ENCODE measurements around the gene CNOT6.

The CNOT6 gene

DNA sequence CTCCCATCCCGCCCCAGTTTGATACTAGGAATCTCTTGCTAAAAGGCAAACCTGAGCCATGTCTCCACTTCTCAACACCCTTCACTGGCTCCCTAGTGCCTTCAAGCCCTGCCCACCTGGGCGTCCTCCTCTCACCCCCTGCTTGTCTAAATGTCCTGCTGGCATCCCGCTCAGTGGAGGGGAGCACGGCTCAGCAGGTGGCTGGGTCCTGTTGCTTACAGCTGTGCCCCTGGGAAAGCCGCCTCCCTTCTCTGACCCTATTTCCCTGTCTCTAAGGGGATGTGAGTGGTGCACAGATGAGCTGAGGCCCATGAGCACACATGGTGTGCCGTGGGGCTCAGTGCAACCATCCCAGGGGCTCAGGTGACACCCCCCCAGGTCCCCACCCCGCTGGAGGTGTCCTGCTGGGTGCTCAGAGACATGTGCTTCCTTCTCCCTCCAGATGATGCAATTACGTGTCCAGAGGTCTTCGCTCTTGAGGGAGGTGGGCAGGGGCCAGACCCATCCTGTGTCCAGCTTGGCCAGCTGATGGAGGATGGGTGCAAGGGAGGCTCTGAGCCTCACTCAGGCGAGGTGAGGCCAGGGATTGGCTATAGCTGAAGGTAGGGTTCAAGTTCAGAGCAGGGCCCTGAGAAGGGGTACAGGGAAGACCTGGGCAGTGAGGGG is 131.1 kb downstream of the CNOT6 start:
- DNase-seq, result no peak

DNA sequence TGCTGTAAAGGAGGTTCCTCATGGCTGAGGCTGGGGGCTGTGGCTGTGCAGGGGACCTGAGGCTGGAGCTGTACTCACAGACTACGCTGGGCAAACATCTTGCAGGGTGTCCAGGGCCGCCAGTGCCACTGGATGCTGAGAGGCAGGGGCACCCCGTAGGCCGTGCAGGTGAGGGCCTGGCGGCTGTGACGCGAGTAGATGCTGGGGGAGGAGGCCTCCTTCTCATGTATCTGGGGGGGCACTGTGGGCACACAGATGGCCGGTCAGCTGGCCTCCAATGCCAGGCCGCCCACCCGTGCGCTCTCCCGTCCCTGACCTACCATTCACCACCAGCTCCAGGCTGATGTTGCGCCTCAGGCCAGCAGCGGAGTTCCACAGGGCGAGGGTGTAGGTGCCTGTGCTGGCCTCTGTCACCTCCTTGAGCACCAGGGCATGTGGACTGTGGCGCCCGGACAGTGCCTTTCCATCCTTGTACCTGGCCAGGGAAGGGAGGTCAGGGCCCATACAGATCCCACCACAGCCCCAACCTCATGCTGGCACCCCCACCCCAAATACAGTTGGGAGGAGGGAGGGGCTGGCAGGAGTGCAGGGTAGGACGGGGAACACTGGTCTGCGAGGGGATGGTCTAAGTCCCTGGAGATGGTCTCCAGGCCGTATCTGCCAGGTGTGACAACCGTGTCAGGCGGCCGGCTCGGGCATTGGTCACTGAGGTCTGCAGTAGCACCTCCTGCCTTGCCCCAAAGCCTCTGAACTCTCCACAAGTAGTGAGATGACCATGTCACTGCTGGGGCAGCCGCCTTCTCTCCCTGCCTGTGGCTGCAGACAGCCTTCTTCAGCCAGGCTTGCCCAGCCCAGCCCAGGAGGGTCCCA is 131.8 kb downstream of the CNOT6 start:
- no peak for DNase-seq

DNA sequence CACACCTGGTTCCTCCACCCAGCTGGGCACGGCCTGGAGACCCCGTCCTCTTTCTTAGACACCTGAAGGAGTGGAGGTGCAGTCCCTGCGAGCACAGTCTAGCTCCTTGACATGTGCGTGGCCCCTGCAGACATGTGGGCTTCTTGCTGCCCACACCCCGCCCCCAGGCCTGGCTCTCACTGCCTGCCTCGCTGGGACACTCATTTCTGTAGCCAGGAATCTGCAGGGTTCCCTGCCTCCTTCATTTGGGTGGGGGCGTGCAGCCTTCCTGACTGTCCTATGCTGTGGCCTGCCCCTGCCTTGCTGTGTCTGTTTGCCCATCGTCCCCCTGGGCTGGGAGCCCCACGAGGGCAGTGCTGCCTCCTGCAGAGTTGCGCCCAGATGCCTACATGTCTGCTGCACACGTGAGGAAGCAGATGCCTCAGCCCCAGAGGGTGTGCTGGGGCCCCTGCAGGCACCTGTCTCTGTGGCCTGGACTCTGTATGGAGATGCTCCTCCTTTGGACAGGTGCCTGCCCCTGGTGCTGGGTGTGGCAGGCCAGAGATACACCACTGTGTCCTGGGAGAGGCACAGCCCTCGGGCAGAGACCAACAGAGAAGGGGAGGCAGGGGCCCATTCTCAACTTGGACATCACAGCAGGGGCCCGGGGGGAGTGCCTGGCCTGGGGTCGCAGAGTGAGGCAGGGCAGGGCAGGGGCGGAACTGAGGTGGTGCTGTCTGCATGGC is 132.6 kb downstream of the CNOT6 start:
- no peak for DNase-seq

DNA sequence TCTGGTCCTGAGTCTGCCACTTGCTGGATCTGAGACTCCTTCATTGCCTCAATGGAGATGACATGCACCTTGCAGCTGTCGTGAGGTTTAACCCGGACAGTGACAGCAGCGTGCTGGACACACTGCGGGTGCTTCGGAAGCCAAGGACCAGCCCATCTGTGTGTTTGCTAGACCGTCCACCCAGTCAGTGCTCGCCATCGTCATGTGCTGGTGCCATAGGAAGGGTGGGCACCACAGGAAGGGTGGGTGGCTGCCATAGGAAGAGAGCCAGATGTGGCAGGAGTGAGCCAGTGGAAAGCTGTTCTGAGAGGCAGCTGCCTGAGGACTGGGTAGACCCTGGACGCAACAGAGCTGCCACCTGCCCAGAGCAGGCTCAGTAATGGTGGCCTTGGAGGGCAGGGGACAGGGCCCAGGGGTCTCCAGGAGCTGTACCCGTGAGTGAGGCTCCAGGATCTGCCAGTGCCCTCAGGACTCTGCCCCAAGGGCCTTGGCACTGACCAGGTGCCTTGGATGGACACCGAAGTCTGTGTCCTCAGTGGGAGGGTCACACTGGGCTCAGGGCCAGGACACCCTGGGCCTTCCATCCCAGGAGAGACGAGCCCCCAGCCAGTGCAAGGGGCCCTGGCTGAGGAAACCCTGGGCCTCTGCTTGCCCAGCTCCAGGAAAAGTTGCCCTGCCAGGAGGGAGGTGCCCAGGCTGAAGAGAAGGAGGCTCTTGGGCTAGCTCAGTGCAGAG is 133.4 kb downstream of the CNOT6 start:
- DNase-seq, result no peak
